RPMI8226 (cell line): ENCODE results near the gene HNMT.
"Not testable (repeated sequence)": the region's sequence is repeated elsewhere in the genome, so short reads cannot be mapped to it uniquely, and the experiment has no call there.

ENCODE experiments used
- DNase-seq: peaks from one replicate; pipeline ENCODE4 v3.0.0-alpha.2; 2015

Gene HNMT

GRCh38 chr2:137964066-137964858 is at the start of gene HNMT:
Gene HNMT (plus strand): TSS chr2:137964473. CDS start chr2:137964492, 19 bp downstream.
- no peak for DNase-seq

- no peak for DNase-seq
These were observed 43.0 kb upstream of the HNMT start for GRCh38 chr2:137921105-137921880.

GRCh38 chr2:137922171-137922570 is 42.1 kb upstream of the HNMT start:
- DNase-seq = not testable (repeated sequence)

DNA sequence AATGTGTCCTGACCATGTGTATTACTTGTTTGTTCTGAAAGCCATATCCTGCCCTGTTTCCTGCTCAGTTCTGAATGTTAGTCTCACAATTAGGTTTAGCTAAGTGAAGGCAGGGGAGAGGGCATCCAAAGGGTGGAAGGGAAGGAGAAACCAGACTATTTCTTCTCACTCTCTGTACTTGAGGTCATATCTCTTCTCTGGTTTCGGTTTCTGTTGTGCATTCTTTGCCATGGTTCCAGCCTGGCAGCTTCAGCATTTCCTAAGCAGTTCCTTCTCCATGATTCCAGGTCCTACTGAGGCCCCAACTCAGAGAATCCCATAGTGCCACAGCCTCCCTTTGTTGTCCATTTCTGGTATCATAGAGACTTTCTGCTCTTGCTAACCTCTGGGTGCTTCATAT is 40.3 kb upstream of the HNMT start:
- DNase-seq = no peak

GRCh38 chr2:137925599-137925998 is 38.7 kb upstream of the HNMT start:
- no peak for DNase-seq

GRCh38 chr2:137927846-137928245 is 36.4 kb upstream of the HNMT start:
- no peak for DNase-seq

GRCh38 chr2:137928547-137929518 is 35.4 kb upstream of the HNMT start:
- no peak for DNase-seq

- DNase-seq = no peak
These were observed 34.8 kb upstream of the HNMT start for GRCh38 chr2:137929519-137929916.

DNA sequence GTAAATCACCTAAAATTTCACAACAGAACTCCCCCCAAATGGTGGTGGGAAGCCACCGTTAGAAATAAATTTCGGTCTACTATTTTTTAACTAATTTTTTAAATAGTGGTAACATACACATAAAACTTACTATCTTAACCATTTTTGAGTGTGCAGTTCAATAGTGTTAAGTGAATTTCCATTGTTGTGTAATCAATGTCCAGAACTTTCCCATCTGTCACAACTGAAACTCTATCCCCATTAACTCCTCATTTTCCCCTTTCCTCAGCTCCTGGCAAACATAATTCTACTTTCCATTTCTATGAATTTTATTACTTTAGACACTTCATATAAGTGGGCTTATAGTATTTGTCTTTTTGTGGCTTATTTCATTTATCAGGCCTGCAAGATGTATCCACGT is 34.1 kb upstream of the HNMT start:
- no peak for DNase-seq

DNA sequence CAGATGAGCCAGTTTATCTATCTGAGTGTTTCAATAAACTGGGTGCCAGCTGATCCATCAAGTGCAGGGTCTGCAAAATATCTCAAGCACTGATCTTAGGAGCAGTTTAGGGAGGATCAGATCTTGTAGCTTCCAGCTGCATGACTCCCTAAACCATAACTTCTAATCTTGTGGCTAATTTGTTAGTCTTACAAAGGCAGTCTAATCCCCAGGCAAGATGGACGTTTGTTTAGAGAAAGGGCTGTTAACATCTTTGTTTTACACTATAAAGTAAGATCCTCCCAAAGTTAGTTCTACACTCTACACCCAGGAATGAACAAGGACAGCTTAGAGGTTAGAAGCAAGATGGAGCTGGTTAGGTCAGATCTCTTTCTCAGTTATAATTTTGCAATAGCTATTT is 28.7 kb upstream of the HNMT start:
- DNase-seq = no peak

DNA sequence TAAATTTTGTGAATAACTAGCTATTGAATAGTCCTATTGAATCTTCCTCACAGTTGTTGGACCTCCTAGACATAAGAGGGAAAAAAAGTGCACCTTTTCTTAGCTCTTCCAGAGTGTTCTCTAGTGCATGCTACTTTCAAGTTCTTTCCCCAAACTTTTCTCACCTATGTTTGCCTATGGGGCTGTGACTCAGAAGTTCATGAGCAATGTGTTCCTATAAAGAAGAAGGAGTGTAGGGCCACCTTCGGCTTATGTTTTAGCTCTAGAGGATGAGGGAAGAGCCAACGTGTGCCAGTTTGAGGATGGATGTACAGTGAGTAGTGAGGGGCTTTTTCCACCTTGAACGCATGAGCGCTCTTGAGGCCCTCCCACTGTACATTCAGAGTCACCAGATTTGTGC is 27.0 kb upstream of the HNMT start:
- no peak for DNase-seq

- DNase-seq = no peak
These were observed 26.5 kb upstream of the HNMT start for GRCh38 chr2:137937778-137938177.

DNA sequence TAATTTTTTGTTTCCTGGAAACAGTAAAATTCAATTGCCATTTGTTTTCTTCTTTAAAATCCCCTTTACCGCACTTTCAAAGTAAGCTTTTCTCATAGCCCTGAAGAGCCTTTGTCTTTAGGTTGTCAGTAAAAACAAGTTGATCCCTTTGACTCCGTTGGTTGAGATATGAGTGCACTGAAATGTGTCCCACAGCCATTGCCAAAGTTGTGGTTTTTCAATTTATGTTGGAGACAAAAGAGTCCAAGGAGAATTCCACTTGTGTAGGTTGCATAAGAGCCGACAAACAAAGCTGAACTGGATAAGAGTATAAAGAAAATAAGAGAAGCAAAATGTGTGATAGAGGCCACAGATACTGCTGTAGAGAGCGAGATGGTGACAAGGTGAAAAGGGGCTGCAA is 26.1 kb upstream of the HNMT start:
- DNase-seq = no peak

DNA sequence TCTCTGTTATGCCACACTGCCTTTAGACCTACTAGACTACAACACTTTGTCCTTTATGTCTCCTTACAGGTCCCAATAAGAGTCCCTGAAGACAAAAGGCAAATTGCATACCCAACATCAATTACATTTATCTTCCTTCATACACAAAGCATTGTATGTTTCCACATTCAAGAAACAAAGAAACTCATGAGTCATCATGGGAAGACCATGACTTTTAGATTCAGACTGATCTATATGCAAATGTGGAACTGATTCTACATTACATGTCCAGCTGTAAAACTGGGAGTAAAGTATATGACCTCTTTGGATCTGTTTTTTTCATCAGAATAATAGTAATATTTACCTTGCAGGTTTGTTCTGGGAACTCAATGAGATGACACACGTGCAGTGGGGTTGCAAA is 25.2 kb upstream of the HNMT start:
- no peak for DNase-seq

DNA sequence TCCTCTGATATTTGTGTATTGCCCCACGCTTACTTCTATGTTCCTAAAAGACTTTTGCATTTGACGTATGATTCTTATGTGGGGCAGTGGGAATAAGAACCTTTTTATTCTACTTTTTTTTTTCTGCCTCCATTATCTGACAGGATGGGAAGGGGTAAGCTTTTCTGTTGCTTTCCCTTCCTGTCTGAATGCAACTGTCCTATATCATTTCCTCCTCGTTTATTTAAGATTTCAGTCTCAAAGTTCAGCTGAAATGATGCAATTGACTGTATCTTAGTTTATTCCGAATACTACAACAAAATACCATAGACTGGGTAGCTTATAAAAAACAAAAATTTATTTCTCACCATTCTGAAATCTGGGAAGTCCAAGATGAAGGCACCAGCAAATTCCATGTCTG is 24.1 kb upstream of the HNMT start:
- no peak for DNase-seq

DNA sequence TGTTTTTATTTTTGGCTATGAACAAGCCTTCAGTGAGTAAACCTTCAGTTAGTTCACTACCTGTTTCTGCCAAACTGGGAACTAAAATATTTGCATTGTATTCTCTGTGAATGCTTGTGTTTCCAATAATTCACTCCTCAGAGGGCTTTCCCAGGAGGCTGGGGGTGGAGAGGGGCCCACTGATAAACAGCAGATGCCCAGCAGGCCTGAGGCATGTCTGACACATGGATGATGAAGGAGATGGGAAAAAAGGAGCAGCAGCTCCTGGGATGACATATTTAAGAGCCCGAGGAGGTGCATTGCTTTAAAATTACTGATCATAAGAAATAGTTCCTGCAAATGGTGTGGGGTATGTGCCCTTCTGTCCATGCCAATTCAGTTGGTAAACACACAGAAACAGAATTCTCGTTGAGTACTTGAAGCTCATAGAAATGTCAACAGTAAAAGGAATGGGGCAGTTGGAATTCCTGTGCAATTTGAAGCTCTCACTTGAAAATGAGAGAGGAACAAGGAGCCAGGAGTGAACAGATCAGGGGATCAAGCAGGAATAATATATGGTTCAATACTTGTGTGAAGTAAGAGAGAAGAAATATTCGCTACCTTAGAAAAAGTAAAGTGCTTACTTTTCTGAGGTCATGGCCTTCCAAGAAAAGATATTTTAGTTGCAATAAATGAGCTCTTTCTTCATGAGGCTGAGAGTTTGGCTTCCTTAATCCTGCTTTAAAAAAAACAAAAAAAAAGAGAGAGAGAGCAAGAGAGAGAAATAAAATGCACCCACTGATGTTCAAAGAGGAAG is 22.0 kb upstream of the HNMT start:
- DNase-seq = no peak

DNA sequence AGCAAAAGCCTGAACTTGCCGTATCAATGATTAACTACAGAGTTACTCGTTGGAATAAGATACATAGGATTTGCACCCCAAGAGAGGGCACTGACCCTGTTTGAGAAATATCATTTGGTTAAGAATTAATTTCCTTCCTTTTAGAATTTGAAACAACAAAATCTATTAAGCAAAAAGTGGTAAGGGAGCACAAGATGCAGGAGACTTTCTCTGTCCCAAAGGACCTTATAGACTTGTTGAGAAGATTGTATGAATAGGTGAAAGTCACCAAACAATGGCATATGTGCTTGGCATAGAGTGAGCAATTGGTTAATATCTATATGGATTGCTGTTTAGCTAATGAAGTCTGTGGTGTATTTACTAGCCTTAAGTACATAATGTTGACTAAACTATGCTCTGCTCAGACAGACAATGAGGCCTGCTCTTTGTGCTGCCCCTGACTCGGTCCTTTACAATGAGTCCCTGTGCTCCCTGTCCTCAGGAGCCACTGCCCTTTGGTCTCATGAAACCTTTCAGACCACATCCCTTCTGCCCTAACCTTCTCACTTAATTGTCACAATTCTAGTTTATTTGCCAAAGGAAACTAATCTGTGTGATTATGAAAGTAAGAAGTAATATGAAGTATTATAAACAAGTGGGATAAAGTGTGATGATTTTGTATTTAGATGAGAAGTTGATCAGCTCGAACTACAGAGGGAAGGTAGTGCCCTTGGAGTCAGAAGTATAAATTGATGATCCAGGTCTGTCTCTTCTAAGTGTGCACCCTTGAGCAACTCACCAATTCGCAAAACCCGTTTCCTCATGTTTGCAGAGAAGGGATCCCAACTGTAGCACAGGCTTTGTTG is 21.2 kb upstream of the HNMT start:
- no peak for DNase-seq

- DNase-seq = no peak
These were observed 20.5 kb upstream of the HNMT start for GRCh38 chr2:137943678-137944347.

GRCh38 chr2:137944714-137945113 is 19.6 kb upstream of the HNMT start:
- DNase-seq = no peak

GRCh38 chr2:137945229-137945628 is 19.0 kb upstream of the HNMT start:
- DNase-seq = no peak

DNA sequence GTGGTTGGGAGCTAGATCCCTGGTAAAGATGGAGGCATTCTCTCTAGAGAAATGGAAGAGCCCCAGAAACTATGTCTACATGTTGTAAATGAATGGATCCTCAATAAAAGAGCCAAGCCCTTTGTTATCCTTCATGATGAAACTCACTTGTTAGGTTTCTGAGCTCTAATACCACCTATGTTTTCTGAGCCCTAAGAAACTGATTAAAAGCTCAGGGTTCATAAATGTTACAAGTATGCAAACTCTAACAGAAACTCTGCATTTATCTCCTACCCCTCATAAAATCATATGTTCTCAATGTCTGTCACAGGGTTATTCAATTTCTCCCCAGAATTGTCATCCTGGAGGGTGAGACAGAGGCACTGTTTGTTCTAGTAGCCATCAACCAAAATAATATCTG is 18.0 kb upstream of the HNMT start:
- DNase-seq = no peak
